HG03575 (cell line): ENCODE measurements around the gene ARHGAP21.

Experiments used
- ATAC-seq: cut with Tn5 transposase; IDR thresholded peaks from one replicate; pipeline ENCODE4 v1.9.1; 2021; ENCODE audit not compliant: unreplicated experiment, insufficient number of reproducible peaks, low FRiP score; ENCODE audit errors: extremely low read depth

ARHGAP21 gene

GRCh38 chr10:24724381-24725228 lies 918 bp upstream of the ARHGAP21 start:
- peak; percentile 74 for ATAC-seq

GRCh38 chr10:24723386-24723787 lies 300 bp downstream of the ARHGAP21 start:
- ATAC-seq: no peak

- no peak for ATAC-seq
These were observed 856 bp downstream of the ARHGAP21 start for GRCh38 chr10:24722676-24723385.

- no peak for ATAC-seq
These were observed 1.5 kb downstream of the ARHGAP21 start for GRCh38 chr10:24722131-24722675.

- no peak for ATAC-seq
These were observed 2.2 kb downstream of the ARHGAP21 start for GRCh38 chr10:24721229-24722106.

- no peak for ATAC-seq
These were observed 3.6 kb downstream of the ARHGAP21 start for GRCh38 chr10:24720096-24720495.

GRCh38 chr10:24718031-24718855 lies 5.4 kb downstream of the ARHGAP21 start:
- no peak for ATAC-seq

- ATAC-seq: no peak
These were observed 7.4 kb downstream of the ARHGAP21 start for GRCh38 chr10:24716295-24716694.

GRCh38 chr10:24715246-24715769 lies 8.4 kb downstream of the ARHGAP21 start:
- no peak for ATAC-seq

GRCh38 chr10:24713086-24713485 lies 10.6 kb downstream of the ARHGAP21 start:
- ATAC-seq: no peak

GRCh38 chr10:24711465-24711864 lies 12.2 kb downstream of the ARHGAP21 start:
- no peak for ATAC-seq

- no peak for ATAC-seq
These were observed 15.6 kb downstream of the ARHGAP21 start for GRCh38 chr10:24708081-24708480.

GRCh38 chr10:24707445-24707844 lies 16.2 kb downstream of the ARHGAP21 start:
- ATAC-seq: peak; percentile 44

- no peak for ATAC-seq
These were observed 17.1 kb downstream of the ARHGAP21 start for GRCh38 chr10:24706479-24707118.

GRCh38 chr10:24703700-24704099 lies 20.0 kb downstream of the ARHGAP21 start:
- no peak for ATAC-seq

GRCh38 chr10:24701447-24701846 lies 22.2 kb downstream of the ARHGAP21 start:
- ATAC-seq: peak; percentile 79

- ATAC-seq: no peak
These were observed 22.7 kb downstream of the ARHGAP21 start for GRCh38 chr10:24700948-24701347.

- ATAC-seq: no peak
These were observed 25.4 kb downstream of the ARHGAP21 start for GRCh38 chr10:24698270-24698669.
